ENCODE results near the gene PML. TPM values are rescaled to one million over a fixed set of nuclear protein-coding genes. Genes with fewer than 3 reads are reported as not detected.

PML gene
- polyA plus RNA-seq, 1 of the 3 experiments (the other 2 are of a cell fraction) = 18.4 TPM

- Histone ChIP-seq H3K9me2 (no peaks in the 10 kb centered on the region), H3F3A (replicated peaks; ENCODE audit: insufficient read depth) (no peaks in the 10 kb centered on the region), H3K79me2 (ENCODE audit: insufficient read depth) (peaks cover 3% of the 10 kb centered on the region; the same call in 1 of the 2 replicates), H3K9ac (no peak overlapping the region), H3K4me3 (ENCODE audit: low read depth in 2 of 2, low read length in 1 of 2) (no peak overlapping the region), H3K4me2 (no peak overlapping the region), H3K27me3 (ENCODE audit: insufficient read depth) (no peaks in the 10 kb centered on the region), H3K27ac (ENCODE audit: low read depth in 2 of 2, low read length in 1 of 2) (no peak overlapping the region), H3K36me3 (replicated peaks in 1 of 2; ENCODE audit: control insufficient read depth in 1 of 2, insufficient read depth in 2 of 2, low read length in 1 of 2) (peaks cover 6 to 52% of the 10 kb centered on the region in 2 experiments), H3K4me1 (ENCODE audit: control insufficient read depth in 1 of 2, insufficient read depth in 2 of 2, low read depth in 1 of 2, low read length in 1 of 2) (no peaks in the 10 kb centered on the region), H4K20me1 (ENCODE audit: insufficient read depth) (no peaks in the 10 kb centered on the region), H3K9me3 (no peaks in the 10 kb centered on the region), H2AFZ (ENCODE audit: low read depth) (no peak overlapping the region)
- POLR2A ChIA-PET = no interaction called here
- TF ChIP-seq IRF3 (IDR thresholded peaks at IDR 0.05; ENCODE audit: low read depth, low read length) = no peak
- no peak for TF ChIP-seq FOXM1 (IDR thresholded peaks at IDR 0.05; ENCODE audit: low read depth)
- no peak for TF ChIP-seq YY1 (IDR thresholded peaks at IDR 0.05; ENCODE audit: low read depth)
- TF ChIP-seq CHD2 (IDR thresholded peaks at IDR 0.05; ENCODE audit: low read length, partially characterized antibody) = no peak
- no peak for TF ChIP-seq SMC3 (IDR thresholded peaks at IDR 0.05; ENCODE audit: low read depth, low read length)
- TF ChIP-seq GATA2 (CRISPR knock-in tag; IDR thresholded peaks at IDR 0.05) = no peak
- TF ChIP-seq, protein P1, sequence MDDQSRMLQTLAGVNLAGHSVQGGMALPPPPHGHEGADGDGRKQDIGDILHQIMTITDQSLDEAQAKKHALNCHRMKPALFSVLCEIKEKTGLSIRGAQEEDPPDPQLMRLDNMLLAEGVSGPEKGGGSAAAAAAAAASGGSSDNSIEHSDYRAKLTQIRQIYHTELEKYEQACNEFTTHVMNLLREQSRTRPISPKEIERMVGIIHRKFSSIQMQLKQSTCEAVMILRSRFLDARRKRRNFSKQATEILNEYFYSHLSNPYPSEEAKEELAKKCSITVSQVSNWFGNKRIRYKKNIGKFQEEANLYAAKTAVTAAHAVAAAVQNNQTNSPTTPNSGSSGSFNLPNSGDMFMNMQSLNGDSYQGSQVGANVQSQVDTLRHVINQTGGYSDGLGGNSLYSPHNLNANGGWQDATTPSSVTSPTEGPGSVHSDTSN (IDR thresholded peaks at IDR 0.05) = no peak
- no peak for TF ChIP-seq RFX5 (IDR thresholded peaks at IDR 0.05; ENCODE audit: low read length)
- no peak for TF ChIP-seq TEAD4 (IDR thresholded peaks at IDR 0.05; ENCODE audit: borderline replicate concordance, insufficient read depth)
- no peak for TF ChIP-seq NRF1 (IDR thresholded peaks at IDR 0.05; ENCODE audit: low read depth, low read length)
- TF ChIP-seq, protein P2, sequence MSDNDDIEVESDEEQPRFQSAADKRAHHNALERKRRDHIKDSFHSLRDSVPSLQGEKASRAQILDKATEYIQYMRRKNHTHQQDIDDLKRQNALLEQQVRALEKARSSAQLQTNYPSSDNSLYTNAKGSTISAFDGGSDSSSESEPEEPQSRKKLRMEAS (IDR thresholded peaks at IDR 0.05; ENCODE audit: low read depth) = no peak
- no peak for DNase-seq
- CTCF ChIA-PET = interaction anchor here (0.6 to 2.4 kb wide), 7 partner anchors 8 to 275 kb away, joined by 3 to 9 read pairs (median 4); no protein-coding TSS in a partner anchor
- 95% methylated on average over 6 of the region's 6 CpGs for WGBS (ENCODE audit: low lambda C conversion rate)
These were observed 37.5 kb downstream of the PML start for GRCh38 chr15:74032046-74032445.

DNA sequence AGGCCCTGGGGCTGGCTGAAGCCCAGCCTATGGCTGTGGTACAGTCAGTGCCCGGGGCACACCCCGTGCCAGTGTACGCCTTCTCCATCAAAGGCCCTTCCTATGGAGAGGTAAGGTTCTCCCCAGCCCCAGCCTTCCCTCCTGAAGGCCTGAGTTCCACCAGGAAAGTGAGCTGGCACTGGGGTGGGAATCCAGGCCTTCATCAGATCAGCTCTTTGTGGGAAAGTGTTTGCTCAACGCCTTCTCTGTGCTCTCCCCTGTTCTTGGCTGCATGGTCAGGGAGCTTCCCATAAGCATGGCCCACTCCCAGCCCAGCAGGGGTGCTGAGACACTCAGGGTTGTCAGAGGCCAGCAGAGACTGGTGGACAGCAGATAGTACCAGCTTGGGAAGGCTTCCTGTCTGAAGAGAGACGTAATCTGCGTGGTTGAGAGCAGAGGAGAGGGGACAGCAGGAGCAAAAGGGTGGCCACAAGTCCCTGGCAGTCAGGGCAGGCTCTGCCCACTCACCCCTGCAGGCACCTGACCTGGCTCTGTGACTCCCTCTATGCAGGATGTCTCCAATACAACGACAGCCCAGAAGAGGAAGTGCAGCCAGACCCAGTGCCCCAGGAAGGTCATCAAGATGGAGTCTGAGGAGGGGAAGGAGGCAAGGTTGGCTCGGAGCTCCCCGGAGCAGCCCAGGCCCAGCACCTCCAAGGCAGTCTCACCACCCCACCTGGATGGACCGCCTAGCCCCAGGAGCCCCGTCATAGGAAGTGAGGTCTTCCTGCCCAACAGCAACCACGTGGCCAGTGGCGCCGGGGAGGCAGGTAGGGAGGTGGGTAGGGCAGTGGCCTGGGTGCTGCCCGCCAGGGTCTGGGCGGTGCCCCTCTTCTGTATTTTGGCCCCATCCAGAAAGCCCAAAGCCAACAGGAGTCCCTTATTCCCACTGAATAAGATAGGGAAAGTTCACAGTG is 38.4 kb downstream of the PML start:
- Histone ChIP-seq H3K9me3 (no peaks in the 10 kb centered on the region), H3K79me2 (ENCODE audit: insufficient read depth) (peaks cover 3% of the 10 kb centered on the region; the same call in 1 of the 2 replicates), H3K4me1 (ENCODE audit: control insufficient read depth in 1 of 2, insufficient read depth in 2 of 2, low read depth in 1 of 2, low read length in 1 of 2) (no peaks in the 10 kb centered on the region), H3K36me3 (replicated peaks in 1 of 2; ENCODE audit: control insufficient read depth in 1 of 2, insufficient read depth in 2 of 2, low read length in 1 of 2) (peaks cover 6 to 48% of the 10 kb centered on the region in 2 experiments), H3K4me2 (no peak overlapping the region), H4K20me1 (ENCODE audit: insufficient read depth) (no peaks in the 10 kb centered on the region), H3K9ac (no peak overlapping the region), H3K27me3 (ENCODE audit: insufficient read depth) (no peaks in the 10 kb centered on the region), H3K4me3 (ENCODE audit: low read depth in 2 of 2, low read length in 1 of 2) (no peak overlapping the region), H3K9me2 (no peaks in the 10 kb centered on the region), H2AFZ (ENCODE audit: low read depth) (no peak overlapping the region), H3K27ac (ENCODE audit: low read depth in 2 of 2, low read length in 1 of 2) (no peak overlapping the region), H3F3A (replicated peaks; ENCODE audit: insufficient read depth) (no peaks in the 10 kb centered on the region)
- ChIA-PET POLR2A (no interaction called here), CTCF (interaction anchor here (1.0 to 17.5 kb wide), 6 partner anchors 9 to 68 kb away, joined by 3 to 280 read pairs (median 8); no protein-coding TSS in a partner anchor)
- 91% methylated on average over 12 of the region's 16 CpGs for WGBS (ENCODE audit: low lambda C conversion rate)
- DNase-seq = no peak
- TF ChIP-seq IRF3 (IDR thresholded peaks at IDR 0.05; ENCODE audit: low read depth, low read length) (no peak), YY1 (IDR thresholded peaks at IDR 0.05; ENCODE audit: low read depth) (no peak)
